WTC11 (cell line): ENCODE data around the gene LARP1. TPM values are rescaled to one million over a fixed set of nuclear protein-coding genes. Genes with fewer than 3 reads are reported as not detected.

ENCODE experiments used
- ATAC-seq: fragments of 200-7000 bp; cut with Tn5 transposase; 2 replicates; pipeline ENCODE4 v1.10.0; 2021; ENCODE audit warnings: mild to moderate bottlenecking, moderate library complexity
- CTCF ChIA-PET: fragments of 300-600 bp; sonication (Branson Sonifier 250); formaldehyde crosslinking; loops from one replicate; lab custom pipeline; 2021; ENCODE audit warnings: antibody characterized with exemption; lab: Charles Lee
- POLR2A ChIA-PET: fragments of 350-600 bp; sonication (Branson Sonifier 250); formaldehyde crosslinking; loops from one replicate; lab custom pipeline; 2021; ENCODE audit warnings: antibody characterized with exemption; lab: Charles Lee
- DNase-seq: peaks from one replicate; pipeline ENCODE4 v3.0.0; 2021; ENCODE audit warnings: low spot score
- H3K27ac Mint-ChIP-seq: 2 replicates; pipeline ENCODE4 v1.8.0; 2021; ENCODE audit warnings: mixed read lengths
- H3K27me3 Mint-ChIP-seq: 2 replicates; pipeline ENCODE4 v1.8.0; 2021; ENCODE audit warnings: low read depth, mild to moderate bottlenecking, moderate library complexity, mixed read lengths
- H3K36me3 Mint-ChIP-seq: 2 replicates; pipeline ENCODE4 v1.8.0; 2021; ENCODE audit warnings: mixed read lengths
- H3K4me1 Mint-ChIP-seq: 2 replicates; pipeline ENCODE4 v1.8.0; 2022; ENCODE audit warnings: mixed read lengths
- H3K4me3 Mint-ChIP-seq: 2 replicates; pipeline ENCODE4 v1.8.0; 2021; ENCODE audit warnings: mild to moderate bottlenecking, moderate library complexity, mixed read lengths
- H3K9me3 Mint-ChIP-seq: 2 replicates; pipeline ENCODE4 v1.8.0; 2021; ENCODE audit warnings: mixed read lengths
- ATF1 ChIP-seq: sonication (generic); formaldehyde crosslinking; IDR thresholded peaks from 2 replicates; pipeline ENCODE4 v1.8.1; 2023; ENCODE audit warnings: mild to moderate bottlenecking, moderate library complexity, missing genetic modification reagents
- ATF6 ChIP-seq: sonication (generic); formaldehyde crosslinking; IDR thresholded peaks from 2 replicates; pipeline ENCODE4 v1.8.1; 2023; ENCODE audit warnings: mild to moderate bottlenecking, missing genetic modification reagents
- CREB1 ChIP-seq: sonication (generic); formaldehyde crosslinking; IDR thresholded peaks from 2 replicates; pipeline ENCODE4 v1.8.0; 2023; ENCODE audit warnings: mild to moderate bottlenecking, missing genetic modification reagents
- EMX1 ChIP-seq: fragments of 250-450 bp; sonication (Bioruptor Pico); IDR thresholded peaks from 2 replicates; pipeline ENCODE4 v1.8.0; 2021; ENCODE audit warnings: mild to moderate bottlenecking
- ETV6 ChIP-seq: sonication (generic); formaldehyde crosslinking; IDR thresholded peaks from 2 replicates; pipeline ENCODE4 v1.8.1; 2022; ENCODE audit warnings: mild to moderate bottlenecking, missing genetic modification reagents
- FOXJ3 ChIP-seq: sonication (generic); formaldehyde crosslinking; IDR thresholded peaks from 2 replicates; pipeline ENCODE4 v1.9.0; 2021; ENCODE audit warnings: missing genetic modification reagents, mild to moderate bottlenecking, borderline replicate concordance
- FOXP1 ChIP-seq: sonication (generic); formaldehyde crosslinking; IDR thresholded peaks from 2 replicates; pipeline ENCODE4 v1.8.0; 2022; ENCODE audit warnings: missing genetic modification reagents, mild to moderate bottlenecking, moderate library complexity, borderline replicate concordance
- JAZF1 ChIP-seq: fragments of 250-450 bp; sonication (Bioruptor Pico); IDR thresholded peaks from 2 replicates; pipeline ENCODE4 v1.9.0; 2021; ENCODE audit warnings: moderate library complexity, mild to moderate bottlenecking, inconsistent platforms
- NFYB ChIP-seq: sonication (generic); formaldehyde crosslinking; conservative IDR thresholded peaks from 2 replicates; pipeline ENCODE4 v1.8.0; 2022; ENCODE audit warnings: low read depth, missing genetic modification reagents
- NR2C2 ChIP-seq: sonication (generic); formaldehyde crosslinking; IDR thresholded peaks from 2 replicates; pipeline ENCODE4 v1.8.0; 2022; ENCODE audit warnings: mild to moderate bottlenecking, missing genetic modification reagents
- OVOL2 ChIP-seq: fragments of 250-450 bp; sonication (Bioruptor Pico); IDR thresholded peaks from 2 replicates; pipeline ENCODE4 v1.9.0; 2021; ENCODE audit warnings: mild to moderate bottlenecking, borderline replicate concordance
- PRDM15 ChIP-seq: sonication (generic); formaldehyde crosslinking; IDR thresholded peaks from 2 replicates; pipeline ENCODE4 v1.8.0; 2022; ENCODE audit warnings: missing genetic modification reagents
- SMAD3 ChIP-seq: sonication (generic); formaldehyde crosslinking; IDR thresholded peaks from 2 replicates; pipeline ENCODE4 v1.8.0; 2022; ENCODE audit warnings: missing genetic modification reagents, mild to moderate bottlenecking, borderline replicate concordance
- SOX15 ChIP-seq: fragments of 250-450 bp; sonication (Bioruptor Pico); IDR thresholded peaks from 2 replicates; pipeline ENCODE4 v1.9.0; 2021; ENCODE audit warnings: mild to moderate bottlenecking
- STAT6 ChIP-seq: sonication (generic); formaldehyde crosslinking; conservative IDR thresholded peaks from 2 replicates; pipeline ENCODE4 v1.8.1; 2023; ENCODE audit warnings: mild to moderate bottlenecking, low read depth, missing genetic modification reagents, moderate library complexity
- TCF7 ChIP-seq: sonication (generic); formaldehyde crosslinking; IDR thresholded peaks from 2 replicates; pipeline ENCODE4 v1.8.0; 2022; ENCODE audit warnings: mild to moderate bottlenecking, low read depth, missing genetic modification reagents, moderate library complexity
- TEAD1 ChIP-seq: sonication (generic); formaldehyde crosslinking; IDR thresholded peaks from 2 replicates; pipeline ENCODE4 v1.8.0; 2022; ENCODE audit warnings: mild to moderate bottlenecking, missing genetic modification reagents
- TEAD4 ChIP-seq: sonication (generic); formaldehyde crosslinking; IDR thresholded peaks from 2 replicates; pipeline ENCODE4 v1.8.0; 2022; ENCODE audit warnings: mild to moderate bottlenecking, missing genetic modification reagents
- ZMAT4 ChIP-seq: fragments of 250-450 bp; sonication (Bioruptor Pico); IDR thresholded peaks from 2 replicates; pipeline ENCODE4 v1.9.0; 2021; ENCODE audit warnings: mild to moderate bottlenecking
- ZNF138 ChIP-seq: sonication (generic); formaldehyde crosslinking; conservative IDR thresholded peaks from 2 replicates; pipeline ENCODE4 v1.8.1; 2022; ENCODE audit warnings: mild to moderate bottlenecking, moderate library complexity, missing genetic modification reagents
- ZNF219 ChIP-seq: sonication (generic); formaldehyde crosslinking; IDR thresholded peaks from 2 replicates; pipeline ENCODE4 v1.8.0; 2023; ENCODE audit warnings: missing genetic modification reagents, mild to moderate bottlenecking, borderline replicate concordance
- ZNF232 ChIP-seq: sonication (generic); formaldehyde crosslinking; IDR thresholded peaks from 2 replicates; pipeline ENCODE4 v1.8.0; 2022; ENCODE audit warnings: mild to moderate bottlenecking, missing genetic modification reagents
- ZNF263 ChIP-seq: sonication (generic); formaldehyde crosslinking; IDR thresholded peaks from 2 replicates; pipeline ENCODE4 v1.8.1; 2022; ENCODE audit warnings: low read depth, mild to moderate bottlenecking, moderate library complexity, missing genetic modification reagents
- ZNF671 ChIP-seq: fragments of 250-450 bp; sonication (Bioruptor Pico); IDR thresholded peaks from 2 replicates; pipeline ENCODE4 v1.8.0; 2021; ENCODE audit warnings: mild to moderate bottlenecking
- total RNA-seq: library from RNA; stranded (reverse); gene quantifications from 3 replicates; pipeline ENCODE4 v1.2.3, GENCODE V29; 2021
- TF ChIP-seq, protein P1 (sequence below): sonication (generic); formaldehyde crosslinking; IDR thresholded peaks from 2 replicates; pipeline ENCODE4 v1.8.1; 2023; ENCODE audit warnings: mild to moderate bottlenecking, missing genetic modification reagents, moderate library complexity
- TF ChIP-seq, protein P2 (sequence below): sonication (generic); formaldehyde crosslinking; IDR thresholded peaks from 2 replicates; pipeline ENCODE4 v1.8.0; 2022; ENCODE audit warnings: mild to moderate bottlenecking, missing genetic modification reagents
- TF ChIP-seq, protein P3 (sequence below): fragments of 250-450 bp; sonication (Bioruptor Pico); IDR thresholded peaks from 2 replicates; pipeline ENCODE4 v1.8.0; 2021; ENCODE audit warnings: mild to moderate bottlenecking

The LARP1 gene
- total RNA-seq, 1 experiment from 2014 or later = 406 TPM

DNA sequence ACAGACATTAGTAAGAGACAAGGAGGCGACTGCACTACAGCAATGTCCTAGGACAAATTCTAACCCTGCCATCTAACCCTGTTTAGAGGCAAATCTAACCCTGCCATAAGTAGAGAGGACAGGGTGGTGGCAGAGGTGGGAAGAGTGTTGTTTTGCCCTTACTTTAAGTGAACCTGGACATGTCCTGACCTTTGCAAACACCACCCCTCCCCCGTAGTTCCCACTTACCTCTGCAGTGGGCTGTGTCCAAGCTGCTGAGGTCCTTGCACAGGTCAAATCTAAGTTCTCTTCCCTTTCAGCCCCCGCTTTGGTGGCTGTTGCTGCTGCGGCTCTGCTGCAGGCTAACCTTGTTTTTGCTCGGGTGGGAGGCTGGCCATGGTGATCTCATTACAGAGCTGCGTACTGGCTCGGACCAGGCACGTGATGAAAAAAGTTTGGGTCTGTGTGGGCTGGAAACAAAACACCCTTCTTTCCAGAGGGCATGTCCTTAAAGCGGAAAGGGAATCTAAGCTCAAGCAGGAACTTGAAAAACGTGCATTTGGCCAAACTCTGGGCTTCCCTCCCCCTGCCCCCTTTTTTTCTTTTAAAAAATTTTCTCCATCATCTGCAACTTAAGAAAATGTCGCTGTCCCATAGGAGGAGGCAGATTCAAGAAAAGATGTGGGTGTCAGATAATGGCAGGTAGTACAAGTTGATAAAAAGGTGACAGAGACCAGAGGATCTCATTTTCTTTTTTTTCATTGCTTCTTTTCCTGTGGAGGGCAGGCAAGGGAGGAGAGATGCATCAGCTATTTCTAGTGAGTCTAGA lies 95.3 kb downstream of the LARP1 start, which contains the start of gene FAXDC2:
Gene FAXDC2, minus strand, starts transcription at position 349 of the 808 bp plus-strand sequence. CDS start 12,425 bp downstream, outside the sequence.
- ChIA-PET CTCF (interaction anchor here (0.5 to 1.2 kb wide), 4 partner anchors 18 to 329 kb away, joined by 3 to 7 read pairs (median 4); no protein-coding TSS in a partner anchor), POLR2A (interaction anchor here (1.4 kb wide), 1 partner anchor 10 kb away, joined by 4 read pairs; no protein-coding TSS in a partner anchor)
- Mint-ChIP-seq H3K4me3 (peak within 1 kb of the TSS; percentile 83), H3K36me3 (no peaks in the 10 kb centered on the region), H3K9me3 (no peaks in the 10 kb centered on the region), H3K27ac (peak within 1 kb of the TSS; percentile 97), H3K27me3 (no peaks in the 10 kb centered on the region), H3K4me1 (peaks cover 23% of the 10 kb centered on the region)
- ATAC-seq (peak; percentile 98), DNase-seq (peak; percentile 50)
- TF ChIP-seq ZMAT4 (CRISPR knock-in tag) (no peak), ETV6 (CRISPR knock-in tag) (peak; percentile 72; the same call in 1 of the 2 replicates), ZNF671 (no peak), ZNF263 (CRISPR knock-in tag) (no peak), SOX15 (CRISPR knock-in tag) (no peak), SMAD3 (CRISPR knock-in tag) (no peak), NR2C2 (no peak), CREB1 (CRISPR knock-in tag) (no peak), STAT6 (CRISPR knock-in tag) (no peak), ZNF138 (CRISPR knock-in tag) (no peak), EMX1 (CRISPR knock-in tag) (no peak), ATF6 (no peak), ZNF232 (CRISPR knock-in tag) (0 out of 2 replicates have a peak, but pooled peaks have one; percentile 29), ZNF219 (CRISPR knock-in tag) (no peak), TEAD1 (CRISPR knock-in tag) (no peak), TCF7 (CRISPR knock-in tag) (no peak), ATF1 (CRISPR knock-in tag) (no peak), TEAD4 (no peak), OVOL2 (CRISPR knock-in tag) (no peak), FOXP1 (no peak), FOXJ3 (no peak), NFYB (CRISPR knock-in tag) (no peak), JAZF1 (CRISPR knock-in tag) (no peak), PRDM15 (CRISPR knock-in tag) (no peak)
- TF ChIP-seq, protein P1, sequence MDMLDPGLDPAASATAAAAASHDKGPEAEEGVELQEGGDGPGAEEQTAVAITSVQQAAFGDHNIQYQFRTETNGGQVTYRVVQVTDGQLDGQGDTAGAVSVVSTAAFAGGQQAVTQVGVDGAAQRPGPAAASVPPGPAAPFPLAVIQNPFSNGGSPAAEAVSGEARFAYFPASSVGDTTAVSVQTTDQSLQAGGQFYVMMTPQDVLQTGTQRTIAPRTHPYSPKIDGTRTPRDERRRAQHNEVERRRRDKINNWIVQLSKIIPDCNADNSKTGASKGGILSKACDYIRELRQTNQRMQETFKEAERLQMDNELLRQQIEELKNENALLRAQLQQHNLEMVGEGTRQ = peak; percentile 93
- TF ChIP-seq, protein P2, sequence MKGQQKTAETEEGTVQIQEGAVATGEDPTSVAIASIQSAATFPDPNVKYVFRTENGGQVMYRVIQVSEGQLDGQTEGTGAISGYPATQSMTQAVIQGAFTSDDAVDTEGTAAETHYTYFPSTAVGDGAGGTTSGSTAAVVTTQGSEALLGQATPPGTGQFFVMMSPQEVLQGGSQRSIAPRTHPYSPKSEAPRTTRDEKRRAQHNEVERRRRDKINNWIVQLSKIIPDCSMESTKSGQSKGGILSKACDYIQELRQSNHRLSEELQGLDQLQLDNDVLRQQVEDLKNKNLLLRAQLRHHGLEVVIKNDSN = peak; percentile 92
- TF ChIP-seq, protein P3, sequence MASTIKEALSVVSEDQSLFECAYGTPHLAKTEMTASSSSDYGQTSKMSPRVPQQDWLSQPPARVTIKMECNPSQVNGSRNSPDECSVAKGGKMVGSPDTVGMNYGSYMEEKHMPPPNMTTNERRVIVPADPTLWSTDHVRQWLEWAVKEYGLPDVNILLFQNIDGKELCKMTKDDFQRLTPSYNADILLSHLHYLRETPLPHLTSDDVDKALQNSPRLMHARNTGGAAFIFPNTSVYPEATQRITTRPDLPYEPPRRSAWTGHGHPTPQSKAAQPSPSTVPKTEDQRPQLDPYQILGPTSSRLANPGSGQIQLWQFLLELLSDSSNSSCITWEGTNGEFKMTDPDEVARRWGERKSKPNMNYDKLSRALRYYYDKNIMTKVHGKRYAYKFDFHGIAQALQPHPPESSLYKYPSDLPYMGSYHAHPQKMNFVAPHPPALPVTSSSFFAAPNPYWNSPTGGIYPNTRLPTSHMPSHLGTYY = no peak
